Subcutaneous adipose tissue (tissue), 4 donors: ENCODE results near the gene TMC1. TPM values are rescaled to one million over a fixed set of nuclear protein-coding genes. Genes with fewer than 3 reads are reported as not detected.

Source experiments
- total RNA-seq, 4 donors: library from RNA; depleted of rRNA; stranded (reverse); fragments of >200 nt; gene quantifications; one replicate each; pipeline ENCODE4 v1.1.0, GENCODE V29; 2016
- TF ChIP-seq, protein P1 (sequence below): fragments of 450-650 bp; IDR thresholded peaks from one replicate; pipeline ENCODE4 v1.5.1; 2016; ENCODE audit warnings: low read depth, mild to moderate bottlenecking, control low read depth, antibody characterized with exemption, moderate library complexity

Gene TMC1
- total RNA-seq, 4 donors from 2014 or later: 0.17 to 3.6 TPM; not detected in 2

DNA sequence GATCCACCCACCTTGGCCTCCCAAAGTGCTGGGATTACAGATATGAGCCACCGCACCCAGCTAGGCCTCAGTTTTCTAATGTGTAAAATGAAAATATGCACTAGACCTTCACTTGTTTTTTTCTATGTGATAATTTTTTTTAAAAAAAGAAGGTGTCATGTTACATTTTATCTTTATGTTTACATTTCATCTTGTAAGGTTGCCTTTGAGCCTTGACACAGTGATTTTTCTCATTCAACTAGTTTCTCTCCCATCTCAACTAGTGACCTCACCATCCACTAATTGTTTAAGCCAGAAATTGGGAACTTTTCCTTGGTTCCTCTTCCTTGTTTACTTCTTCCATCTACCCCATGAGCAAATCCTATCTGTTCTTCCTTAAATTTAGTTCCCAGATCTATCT, 21.5 kb downstream of the TMC1 start:
- TF ChIP-seq, protein P1, sequence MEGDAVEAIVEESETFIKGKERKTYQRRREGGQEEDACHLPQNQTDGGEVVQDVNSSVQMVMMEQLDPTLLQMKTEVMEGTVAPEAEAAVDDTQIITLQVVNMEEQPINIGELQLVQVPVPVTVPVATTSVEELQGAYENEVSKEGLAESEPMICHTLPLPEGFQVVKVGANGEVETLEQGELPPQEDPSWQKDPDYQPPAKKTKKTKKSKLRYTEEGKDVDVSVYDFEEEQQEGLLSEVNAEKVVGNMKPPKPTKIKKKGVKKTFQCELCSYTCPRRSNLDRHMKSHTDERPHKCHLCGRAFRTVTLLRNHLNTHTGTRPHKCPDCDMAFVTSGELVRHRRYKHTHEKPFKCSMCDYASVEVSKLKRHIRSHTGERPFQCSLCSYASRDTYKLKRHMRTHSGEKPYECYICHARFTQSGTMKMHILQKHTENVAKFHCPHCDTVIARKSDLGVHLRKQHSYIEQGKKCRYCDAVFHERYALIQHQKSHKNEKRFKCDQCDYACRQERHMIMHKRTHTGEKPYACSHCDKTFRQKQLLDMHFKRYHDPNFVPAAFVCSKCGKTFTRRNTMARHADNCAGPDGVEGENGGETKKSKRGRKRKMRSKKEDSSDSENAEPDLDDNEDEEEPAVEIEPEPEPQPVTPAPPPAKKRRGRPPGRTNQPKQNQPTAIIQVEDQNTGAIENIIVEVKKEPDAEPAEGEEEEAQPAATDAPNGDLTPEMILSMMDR: no peak

DNA sequence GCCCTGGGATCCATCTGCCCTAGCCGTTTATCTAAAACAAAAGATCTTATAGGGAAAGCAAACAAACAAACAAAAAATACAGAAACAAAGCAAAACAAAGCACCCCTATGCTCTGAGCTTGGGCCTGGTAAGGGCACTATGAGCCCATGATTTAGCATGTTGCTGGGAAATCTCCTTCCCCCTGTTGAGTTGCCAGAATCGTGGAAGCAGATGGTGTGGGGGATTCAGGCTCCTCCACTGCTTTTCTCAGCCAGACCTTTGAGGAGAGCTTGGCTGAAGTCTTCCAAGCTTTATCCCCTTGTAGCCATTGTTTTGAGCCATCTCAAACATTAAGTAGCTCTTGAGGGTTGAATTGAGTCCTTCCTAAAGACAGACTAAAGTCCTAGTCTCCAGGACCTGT, 29.9 kb downstream of the TMC1 start:
- TF ChIP-seq, protein P1: no peak

DNA sequence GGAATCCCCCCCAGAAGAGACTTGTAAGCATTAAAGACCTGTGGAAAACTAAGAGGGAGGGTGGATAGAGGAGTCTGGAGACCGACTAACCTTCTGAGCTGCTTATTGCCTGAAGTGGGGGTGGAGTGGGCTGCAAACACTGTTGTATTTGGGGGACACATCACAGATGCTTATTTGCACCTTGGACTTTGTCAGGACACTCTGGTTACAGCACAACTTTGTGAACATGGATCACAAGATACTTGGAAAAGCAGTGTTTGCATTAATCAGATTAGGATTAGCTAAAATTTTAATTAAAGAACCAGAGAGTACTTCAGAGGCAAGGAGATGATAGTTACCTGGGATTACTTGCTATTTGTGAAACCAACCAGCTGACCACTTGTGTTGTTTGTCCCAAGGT, 30.9 kb downstream of the TMC1 start:
- TF ChIP-seq, protein P1: no peak

DNA sequence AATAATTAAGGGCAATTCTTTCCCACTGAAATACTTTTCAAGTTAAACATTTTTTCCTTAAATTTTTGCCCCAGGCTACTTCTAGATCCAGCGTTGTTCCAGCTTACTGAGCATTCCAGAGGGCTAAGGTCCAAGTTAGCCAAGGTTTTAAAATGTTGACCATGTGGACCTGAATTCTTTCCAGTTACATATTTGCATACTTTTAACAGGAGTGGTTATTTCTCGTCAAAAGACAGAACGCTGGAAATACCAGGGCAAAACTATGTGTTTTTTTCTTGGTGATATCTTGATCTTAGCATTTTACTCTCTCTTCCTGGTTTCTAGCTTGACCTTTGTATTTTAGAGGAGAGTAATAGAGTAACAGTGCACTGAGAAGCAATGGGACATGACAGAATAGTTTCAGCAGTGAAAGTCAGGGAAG, 32.8 kb downstream of the TMC1 start:
- TF ChIP-seq, protein P1: no peak

DNA sequence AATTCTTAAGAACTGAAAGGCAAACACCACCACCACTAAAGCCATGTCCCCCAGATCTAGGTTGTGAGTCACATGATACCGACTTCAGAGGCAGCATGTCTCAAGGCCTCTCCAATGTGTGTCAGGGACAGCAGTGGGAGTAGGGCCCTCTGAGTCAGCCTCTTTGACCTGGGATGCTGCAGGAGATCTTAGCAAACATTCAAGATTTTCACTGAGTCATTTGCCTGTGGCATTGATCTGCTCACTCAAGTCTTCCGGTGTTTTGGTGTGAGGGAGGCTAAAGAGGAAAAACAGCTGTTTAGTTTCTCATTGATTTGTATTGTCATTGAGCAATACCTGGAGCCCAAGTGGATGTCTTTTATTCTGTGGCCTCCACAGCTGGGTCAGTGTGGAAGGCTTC, 36.1 kb downstream of the TMC1 start:
- TF ChIP-seq, protein P1: no peak

DNA sequence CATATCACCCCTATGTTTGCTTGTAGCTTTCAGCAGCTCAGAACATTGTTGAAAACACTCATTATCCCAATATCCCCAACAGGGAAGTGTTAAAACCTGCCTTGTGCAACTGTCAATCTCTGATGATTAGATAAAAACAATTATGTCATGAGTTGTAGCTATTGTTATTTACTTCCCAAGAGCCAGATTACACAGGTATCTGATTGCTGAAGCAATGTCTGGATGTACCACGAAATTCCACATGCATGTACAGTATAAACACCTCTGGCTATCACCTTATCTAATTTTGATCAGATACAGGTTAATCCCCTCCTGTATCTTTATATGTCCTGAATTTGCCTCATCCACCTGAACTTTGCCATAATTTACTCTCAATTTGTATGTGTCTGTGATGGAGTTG, 38.7 kb downstream of the TMC1 start:
- TF ChIP-seq, protein P1: no peak

DNA sequence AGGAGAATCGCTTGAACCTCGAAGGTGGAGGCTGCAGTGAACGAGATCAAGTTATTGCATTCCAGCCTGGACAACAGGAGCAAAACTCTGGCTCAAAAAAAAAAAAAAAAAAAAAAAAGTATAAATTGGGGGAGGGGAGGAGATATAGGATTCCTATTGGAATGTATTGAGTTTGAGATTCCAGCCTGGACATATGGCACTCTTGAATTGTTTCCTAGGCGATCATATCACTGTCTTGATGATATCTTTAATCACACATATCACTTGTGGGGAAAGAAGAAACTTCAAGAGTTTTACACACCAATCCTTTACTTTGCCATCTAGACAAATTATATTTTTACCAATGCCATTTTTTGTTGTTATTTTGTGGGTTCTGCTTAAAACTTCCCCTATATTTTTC, 42.4 kb downstream of the TMC1 start:
- TF ChIP-seq, protein P1: no peak
